Neuronal stem cell (in vitro differentiated cells): ENCODE data around the gene USF2.

Experiments
- DNase-seq: peaks from one replicate; pipeline ENCODE4 v3.0.0-alpha.2; 2013; ENCODE audit warnings: low spot score
- H2AFZ ChIP-seq: one replicate; pipeline ENCODE4 v1.6.1; 2013; ENCODE audit warnings: mild to moderate bottlenecking, low read length, inconsistent platforms
- H2AK5ac ChIP-seq: 2 replicates; pipeline ENCODE4 v1.6.1; 2013; ENCODE audit warnings: low read depth, mild to moderate bottlenecking, inconsistent platforms, low read length, moderate library complexity, mixed read lengths
- H2BK120ac ChIP-seq: 2 replicates; pipeline ENCODE4 v1.6.1; 2013; ENCODE audit warnings: low read depth, mild to moderate bottlenecking, inconsistent platforms, low read length, moderate library complexity, mixed read lengths
- H2BK12ac ChIP-seq: one replicate; pipeline ENCODE4 v1.6.1; 2013; ENCODE audit warnings: low read length, inconsistent platforms
- H2BK15ac ChIP-seq: 2 replicates; pipeline ENCODE4 v1.6.1; 2013; ENCODE audit warnings: mild to moderate bottlenecking, low read length, inconsistent platforms, mixed read lengths
- H2BK5ac ChIP-seq: one replicate; pipeline ENCODE4 v1.6.1; 2013; ENCODE audit warnings: inconsistent platforms, mild to moderate bottlenecking, low read length, moderate library complexity
- H3K14ac ChIP-seq: one replicate; pipeline ENCODE4 v1.6.1; 2013; ENCODE audit warnings: low read length, inconsistent platforms
- H3K18ac ChIP-seq: 2 replicates; pipeline ENCODE4 v1.6.1; 2013; ENCODE audit warnings: low read length, inconsistent platforms
- H3K23ac ChIP-seq: 2 replicates; pipeline ENCODE4 v1.6.1; 2013; ENCODE audit warnings: low read depth, mild to moderate bottlenecking, mixed read lengths, low read length, inconsistent platforms; ENCODE audit not compliant: poor library complexity
- H3K27ac ChIP-seq: replicated peaks from 3 replicates; pipeline ENCODE4 v1.5.1; 2013; ENCODE audit warnings: low read length, inconsistent platforms
- H3K27me3 ChIP-seq, 3 experiments: 2 replicates each; pipeline ENCODE4 v1.6.1; 2013; ENCODE audit warnings: low read length in 3 of 3, mild to moderate bottlenecking in 2 of 3, inconsistent platforms in 1 of 3, low read depth in 1 of 3, mixed read lengths in 1 of 3, moderate library complexity in 1 of 3; ENCODE audit not compliant: control insufficient read depth in 3 of 3, insufficient read depth in 3 of 3
- H3K36me3 ChIP-seq, 2 donors: replicated peaks in 1 of 2; 2 replicates each; pipeline ENCODE4 v1.6.1; 2013; ENCODE audit warnings: low read length in 2 of 2; ENCODE audit not compliant: control insufficient read depth in 2 of 2, insufficient read depth in 2 of 2
- H3K4ac ChIP-seq: 2 replicates; pipeline ENCODE4 v1.6.1; 2013; ENCODE audit warnings: inconsistent platforms, mild to moderate bottlenecking, low read length, moderate library complexity
- H3K4me1 ChIP-seq, 2 donors: 1 replicate in 1 of 2; 2 replicates in 1 of 2; pipeline ENCODE4 v1.6.1; 2013; ENCODE audit warnings: low read length in 2 of 2, low read depth in 1 of 2; ENCODE audit not compliant: control insufficient read depth in 2 of 2, insufficient read depth in 1 of 2
- H3K4me2 ChIP-seq: one replicate; pipeline ENCODE4 v1.6.1; 2013; ENCODE audit warnings: mild to moderate bottlenecking, low read length, inconsistent platforms; ENCODE audit not compliant: insufficient read depth, poor library complexity, severe bottlenecking
- H3K4me3 ChIP-seq, 2 donors: 2 replicates each; pipeline ENCODE4 v1.5.1; 2013; ENCODE audit warnings: low read length in 2 of 2, mild to moderate bottlenecking in 2 of 2, inconsistent platforms in 1 of 2, moderate library complexity in 1 of 2
- H3K79me1 ChIP-seq: one replicate; pipeline ENCODE4 v1.6.1; 2013; ENCODE audit warnings: low read depth, mild to moderate bottlenecking, inconsistent platforms, low read length, moderate library complexity
- H3K9ac ChIP-seq: one replicate; pipeline ENCODE4 v1.6.1; 2013; ENCODE audit warnings: mild to moderate bottlenecking, low read depth, low read length, inconsistent platforms; ENCODE audit not compliant: poor library complexity
- H3K9me3 ChIP-seq, 2 donors: replicated peaks in 1 of 2; 2 replicates each; pipeline versions ENCODE3 to v1.6.1; 2013; ENCODE audit warnings: low read length in 2 of 2, mild to moderate bottlenecking in 2 of 2, inconsistent platforms in 1 of 2, low read depth in 1 of 2, mixed read lengths in 1 of 2, moderate library complexity in 1 of 2; ENCODE audit not compliant: control insufficient read depth in 2 of 2, insufficient read depth in 1 of 2
- H4K8ac ChIP-seq: one replicate; pipeline ENCODE4 v1.6.1; 2013; ENCODE audit warnings: low read depth, mild to moderate bottlenecking, inconsistent platforms, low read length, moderate library complexity
- H4K91ac ChIP-seq: one replicate; pipeline ENCODE4 v1.6.1; 2013; ENCODE audit warnings: low read length, low read depth, mild to moderate bottlenecking, inconsistent platforms; ENCODE audit not compliant: poor library complexity
- WGBS, 2 donors: extraction: QIAGEN DNeasy Blood & Tissue Kit; methylation state at CpG; one replicate each; pipeline ENCODE4 v1.1.7; 2013; ENCODE audit warnings: missing lambda C conversion rate in 2 of 2, mixed read lengths in 1 of 2; ENCODE audit not compliant: insufficient read length in 2 of 2, insufficient replicate concordance in 1 of 2; ENCODE audit errors: extremely low coverage in 2 of 2; 5-methylcytosine and 5-hydroxymethylcytosine counted together

USF2 gene

GRCh38 chr19:35267353-35267817 is 1.4 kb upstream of the USF2 start:
- H2AFZ ChIP-seq = peak overlapping the region; percentile 91
- peak overlapping the region; percentile 80 to 84 for H3K4me3 ChIP-seq
- peak overlapping the region; percentile 97 for H2AK5ac ChIP-seq
- H3K36me3 ChIP-seq = peaks cover 45 to 62% of the 10 kb centered on the region in 2 donors
- H3K9ac ChIP-seq = peak overlapping the region; percentile 86
- peak overlapping the region; percentile 75 for H2BK5ac ChIP-seq
- H2BK120ac ChIP-seq = no peak overlapping the region
- H3K18ac ChIP-seq = peak overlapping the region; percentile 64
- no peaks in the 10 kb centered on the region for H3K9me3 ChIP-seq
- peaks cover 3 to 5% of the 10 kb centered on the region in 2 donors for H3K4me1 ChIP-seq
- peak overlapping the region; percentile 73 for H3K4me2 ChIP-seq
- H3K79me1 ChIP-seq = peaks cover 16% of the 10 kb centered on the region
- H4K91ac ChIP-seq = no peak overlapping the region
- peak overlapping the region; percentile 82 for H3K14ac ChIP-seq
- H4K8ac ChIP-seq = peak overlapping the region; percentile 48
- H3K27me3 ChIP-seq = peaks cover 0 to 2% (median 0%) of the 10 kb centered on the region in 3 experiments
- DNase-seq = no peak
- H2BK12ac ChIP-seq = no peak overlapping the region
- H3K27ac ChIP-seq = peak overlapping the region; percentile 39
- no CpG with 5 or more reads among the region's 40 CpGs for WGBS, 2 donors
- no peak overlapping the region for H2BK15ac ChIP-seq
- no peak overlapping the region for H3K4ac ChIP-seq
- peak overlapping the region; percentile 97 for H3K23ac ChIP-seq

- H3K9me3 ChIP-seq = no peaks in the 10 kb centered on the region
- peak overlapping the region; percentile 87 for H3K18ac ChIP-seq
- H3K14ac ChIP-seq = no peak overlapping the region
- no peak overlapping the region for H2BK15ac ChIP-seq
- WGBS, 2 donors = no CpG with 5 or more reads among the region's 100 CpGs
- no peak overlapping the region for H2BK12ac ChIP-seq
- H4K8ac ChIP-seq = no peak overlapping the region
- peak overlapping the region; percentile 80 to 84 for H3K4me3 ChIP-seq
- peak overlapping the region; percentile 91 for H2AFZ ChIP-seq
- H3K23ac ChIP-seq = peak overlapping the region; percentile 97
- no peak overlapping the region for H4K91ac ChIP-seq
- H3K79me1 ChIP-seq = peaks cover 14% of the 10 kb centered on the region
- peaks cover 45 to 65% of the 10 kb centered on the region in 2 donors for H3K36me3 ChIP-seq
- no peak overlapping the region for H2BK120ac ChIP-seq
- peak overlapping the region; percentile 73 for H3K4me2 ChIP-seq
- H2AK5ac ChIP-seq = peak overlapping the region; percentile 97
- DNase-seq = peak; percentile 56
- peak overlapping the region; percentile 86 for H3K9ac ChIP-seq
- H3K27ac ChIP-seq = peak overlapping the region; percentile 82
- H3K4ac ChIP-seq = no peak overlapping the region
- peak overlapping the region; percentile 75 for H2BK5ac ChIP-seq
- H3K27me3 ChIP-seq = peaks cover 0 to 2% (median 0%) of the 10 kb centered on the region in 3 experiments
- H3K4me1 ChIP-seq = peaks cover 3 to 5% of the 10 kb centered on the region in 2 donors
Measured at GRCh38 chr19:35267818-35268535, 785 bp upstream of the USF2 start.

- peak overlapping the region; percentile 9 for H3K14ac ChIP-seq
- no peak overlapping the region for H2BK120ac ChIP-seq
- H3K27ac ChIP-seq = peak overlapping the region; percentile 91
- H2AK5ac ChIP-seq = peak overlapping the region; percentile 63
- no peak overlapping the region for H3K4ac ChIP-seq
- peak overlapping the region; percentile 96 for H3K18ac ChIP-seq
- no CpG with 5 or more reads among the region's 66 CpGs for WGBS, 2 donors
- H2BK12ac ChIP-seq = no peak overlapping the region
- peak overlapping the region; percentile 92 for H2AFZ ChIP-seq
- peaks cover 3 to 5% of the 10 kb centered on the region in 2 donors for H3K4me1 ChIP-seq
- DNase-seq = peak; percentile 76
- peaks cover 50 to 69% of the 10 kb centered on the region in 2 donors for H3K36me3 ChIP-seq
- no peak overlapping the region for H2BK15ac ChIP-seq
- H4K8ac ChIP-seq = peak overlapping the region; percentile 92
- H3K23ac ChIP-seq = peak overlapping the region; percentile 91
- H3K4me3 ChIP-seq = peak overlapping the region; percentile 77 to 93
- H3K4me2 ChIP-seq = peak overlapping the region; percentile 78
- peaks cover 0 to 2% (median 0%) of the 10 kb centered on the region in 3 experiments for H3K27me3 ChIP-seq
- no peak overlapping the region for H4K91ac ChIP-seq
- H3K79me1 ChIP-seq = peaks cover 14% of the 10 kb centered on the region
- H3K9ac ChIP-seq = peak overlapping the region; percentile 90
- no peak overlapping the region for H2BK5ac ChIP-seq
- H3K9me3 ChIP-seq = no peaks in the 10 kb centered on the region
Measured at GRCh38 chr19:35269438-35270117, 816 bp downstream of the USF2 start.

GRCh38 chr19:35270381-35270811 is 1.6 kb downstream of the USF2 start:
- no peak overlapping the region for H2BK120ac ChIP-seq
- H3K36me3 ChIP-seq = peaks cover 45 to 69% of the 10 kb centered on the region in 2 donors
- no peak overlapping the region for H2BK15ac ChIP-seq
- peak overlapping the region; percentile 84 for H2BK12ac ChIP-seq
- no peak overlapping the region for H2AK5ac ChIP-seq
- H3K79me1 ChIP-seq = peaks cover 14% of the 10 kb centered on the region
- no peak overlapping the region for H3K27ac ChIP-seq
- no CpG with 5 or more reads among the region's 16 CpGs for WGBS, 2 donors
- H3K4ac ChIP-seq = no peak overlapping the region
- peaks cover 0 to 2% (median 0%) of the 10 kb centered on the region in 3 experiments for H3K27me3 ChIP-seq
- H3K4me2 ChIP-seq = no peak overlapping the region
- H3K9ac ChIP-seq = no peak overlapping the region
- peak overlapping the region in 1 of 2 donors; percentile 77 for H3K4me3 ChIP-seq
- no peak for DNase-seq
- H3K23ac ChIP-seq = peak overlapping the region; percentile 58
- no peak overlapping the region for H4K91ac ChIP-seq
- H3K14ac ChIP-seq = no peak overlapping the region
- H2BK5ac ChIP-seq = no peak overlapping the region
- peak overlapping the region; percentile 57 for H3K18ac ChIP-seq
- peaks cover 3 to 5% of the 10 kb centered on the region in 2 donors for H3K4me1 ChIP-seq
- no peaks in the 10 kb centered on the region for H3K9me3 ChIP-seq
- no peak overlapping the region for H2AFZ ChIP-seq
- peak overlapping the region; percentile 23 for H4K8ac ChIP-seq
